GM23338 (cell line): Measurements from ENCODE around the gene CCNT2. TPM values are rescaled to one million over a fixed set of nuclear protein-coding genes. Genes with fewer than 3 reads are reported as not detected.

ENCODE experiments used
- ATAC-seq: fragments of 200-7000 bp; cut with Tn5 transposase; 3 replicates; pipeline ENCODE4 v1.9.1; 2020
- DNase-seq: peaks from one replicate; pipeline ENCODE4 v3.0.0-alpha.2; 2015; ENCODE audit warnings: low spot score
- H2AFZ ChIP-seq: fragments of 200-600 bp; sonication (generic); 2 replicates; pipeline ENCODE4 v1.8.0; 2016; ENCODE audit warnings: antibody characterized with exemption, mild to moderate bottlenecking, moderate library complexity
- H3F3A ChIP-seq: fragments of 200-600 bp; sonication (generic); replicated peaks from 2 replicates; pipeline ENCODE4 v1.8.0; 2017; ENCODE audit warnings: antibody characterized with exemption, mixed run types, low read depth
- H3K27ac ChIP-seq: fragments of 200-600 bp; sonication (generic); 2 replicates; pipeline ENCODE4 v1.6.1; 2016; ENCODE audit warnings: low read depth
- H3K27me3 ChIP-seq: fragments of 200-600 bp; sonication (generic); 2 replicates; pipeline ENCODE4 v1.8.0; 2016; ENCODE audit warnings: mild to moderate bottlenecking, mixed run types, moderate library complexity; ENCODE audit not compliant: insufficient read depth
- H3K36me3 ChIP-seq: fragments of 200-600 bp; sonication (generic); 2 replicates; pipeline ENCODE4 v1.8.0; 2016; ENCODE audit warnings: mild to moderate bottlenecking; ENCODE audit not compliant: insufficient read depth
- H3K4me1 ChIP-seq: fragments of 200-600 bp; sonication (generic); 2 replicates; pipeline ENCODE4 v1.8.0; 2016; ENCODE audit warnings: mild to moderate bottlenecking, moderate library complexity; ENCODE audit not compliant: insufficient read depth
- H3K4me2 ChIP-seq: fragments of 200-600 bp; sonication (generic); 2 replicates; pipeline ENCODE4 v1.7.1; 2017; ENCODE audit warnings: mixed run types
- H3K4me3 ChIP-seq: fragments of 200-600 bp; sonication (generic); 2 replicates; pipeline ENCODE4 v1.6.1; 2016; ENCODE audit warnings: mixed run types
- H3K79me2 ChIP-seq: fragments of 200-600 bp; sonication (generic); replicated peaks from 2 replicates; pipeline ENCODE4 v1.8.0; 2017; ENCODE audit warnings: mild to moderate bottlenecking; ENCODE audit not compliant: insufficient read depth
- H3K9me2 ChIP-seq: fragments of 200-600 bp; sonication (generic); 2 replicates; pipeline ENCODE4 v1.8.0; 2017; ENCODE audit not compliant: insufficient read depth
- H4K20me1 ChIP-seq: fragments of 200-600 bp; sonication (generic); replicated peaks from 2 replicates; pipeline ENCODE4 v1.8.0; 2017; ENCODE audit warnings: mild to moderate bottlenecking; ENCODE audit not compliant: insufficient read depth
- H3K27ac Mint-ChIP-seq: 2 replicates; pipeline ENCODE4 v1.8.0; 2020; ENCODE audit warnings: inconsistent platforms, mild to moderate bottlenecking, moderate library complexity, mixed read lengths
- H3K27me3 Mint-ChIP-seq: 3 replicates; pipeline ENCODE4 v1.8.0; 2022; ENCODE audit warnings: low read depth, mild to moderate bottlenecking, moderate library complexity, mixed read lengths, inconsistent platforms; ENCODE audit not compliant: insufficient read depth, poor library complexity
- H3K36me3 Mint-ChIP-seq: 3 replicates; pipeline ENCODE4 v1.8.0; 2021; ENCODE audit warnings: low read depth, mild to moderate bottlenecking, inconsistent platforms, moderate library complexity, mixed read lengths
- H3K4me1 Mint-ChIP-seq: 3 replicates; pipeline ENCODE4 v1.8.0; 2020; ENCODE audit warnings: mild to moderate bottlenecking, inconsistent platforms, mixed read lengths
- H3K4me3 Mint-ChIP-seq: 3 replicates; pipeline ENCODE4 v1.8.0; 2021; ENCODE audit warnings: moderate library complexity, mild to moderate bottlenecking, inconsistent platforms, mixed read lengths
- H3K9me3 Mint-ChIP-seq: 3 replicates; pipeline ENCODE4 v1.8.0; 2020; ENCODE audit warnings: moderate library complexity, mild to moderate bottlenecking, inconsistent platforms, mixed read lengths
- CREB1 ChIP-seq: fragments of 250-450 bp; sonication (Bioruptor Pico); IDR thresholded peaks from 2 replicates; pipeline ENCODE4 v1.5.0; 2020; ENCODE audit warnings: low read depth, mild to moderate bottlenecking, moderate library complexity
- EZH2 ChIP-seq: fragments of 200-600 bp; sonication (generic); IDR thresholded peaks from one replicate; pipeline ENCODE4 v1.8.0; 2017; ENCODE audit warnings: antibody characterized with exemption, mild to moderate bottlenecking, low read depth; ENCODE audit not compliant: unreplicated experiment
- EZH2phosphoT487 ChIP-seq: fragments of 200-600 bp; sonication (generic); IDR thresholded peaks from one replicate; pipeline ENCODE4 v1.8.1; 2018; ENCODE audit warnings: antibody characterized with exemption; ENCODE audit not compliant: unreplicated experiment
- JUNB ChIP-seq: IDR thresholded peaks from one replicate; pipeline ENCODE4 v1.6.1; 2016; ENCODE audit warnings: antibody characterized with exemption; ENCODE audit not compliant: unreplicated experiment
- NANOG ChIP-seq: IDR thresholded peaks from 2 replicates; pipeline ENCODE4 v1.6.1; 2016; ENCODE audit warnings: antibody characterized with exemption, borderline replicate concordance
- POLR2AphosphoS5 ChIP-seq: IDR thresholded peaks from 2 replicates; pipeline ENCODE4 v1.6.1; 2016; ENCODE audit warnings: antibody characterized with exemption, low read depth
- STAT1 ChIP-seq: IDR thresholded peaks from one replicate; pipeline ENCODE4 v1.6.1; 2016; ENCODE audit warnings: antibody characterized with exemption; ENCODE audit not compliant: unreplicated experiment
- ZNF114 ChIP-seq: fragments of 250-450 bp; sonication (Bioruptor Pico); IDR thresholded peaks from 2 replicates; pipeline ENCODE4 v1.5.0; 2020; ENCODE audit warnings: mild to moderate bottlenecking, moderate library complexity
- ZNF331 ChIP-seq: fragments of 250-450 bp; sonication (Bioruptor Pico); IDR thresholded peaks from 2 replicates; pipeline ENCODE4 v1.5.0; 2020; ENCODE audit warnings: low read depth, mild to moderate bottlenecking, moderate library complexity
- polyA plus RNA-seq: library from polyadenylated mRNA; unstranded; fragments of >200 nt; fragmentation: Nextera tagmentation; extraction: Ambion mirVana; gene quantifications from 2 replicates; pipeline ENCODE4 v1.2.1, GENCODE V29; 2016
- total RNA-seq: library from RNA; depleted of rRNA; stranded (reverse); fragments of >200 nt; shearing (Covaris generic); gene quantifications from 2 replicates; pipeline ENCODE4 v1.2.3, GENCODE V29; 2014
- TF ChIP-seq, protein P1 (sequence below): fragments of 250-450 bp; sonication (Bioruptor Pico); IDR thresholded peaks from 2 replicates; pipeline ENCODE4 v1.5.0; 2020; ENCODE audit warnings: mild to moderate bottlenecking, moderate library complexity
- TF ChIP-seq, protein P2 (sequence below): IDR thresholded peaks from one replicate; pipeline ENCODE4 v1.6.1; 2018; ENCODE audit warnings: antibody characterized with exemption; ENCODE audit not compliant: unreplicated experiment
- TF ChIP-seq, protein P3 (sequence below), 2 experiments: fragments of 200-600 bp in 1 of 2; sonication (generic) in 1 of 2; conservative IDR thresholded peaks; 2 replicates each; pipeline versions ENCODE4 v1.5.1 to v1.6.1; 2016 to 2017; ENCODE audit warnings: antibody characterized with exemption in 2 of 2, low read depth in 2 of 2, mild to moderate bottlenecking in 2 of 2, moderate library complexity in 1 of 2
- TF ChIP-seq, protein P4 (sequence below): IDR thresholded peaks from 2 replicates; pipeline ENCODE4 v1.6.1; 2016; ENCODE audit warnings: antibody characterized with exemption

CCNT2 gene
- total and polyA plus RNA-seq, 2 experiments from 2014 or later = 22.5 to 46.5 TPM

DNA sequence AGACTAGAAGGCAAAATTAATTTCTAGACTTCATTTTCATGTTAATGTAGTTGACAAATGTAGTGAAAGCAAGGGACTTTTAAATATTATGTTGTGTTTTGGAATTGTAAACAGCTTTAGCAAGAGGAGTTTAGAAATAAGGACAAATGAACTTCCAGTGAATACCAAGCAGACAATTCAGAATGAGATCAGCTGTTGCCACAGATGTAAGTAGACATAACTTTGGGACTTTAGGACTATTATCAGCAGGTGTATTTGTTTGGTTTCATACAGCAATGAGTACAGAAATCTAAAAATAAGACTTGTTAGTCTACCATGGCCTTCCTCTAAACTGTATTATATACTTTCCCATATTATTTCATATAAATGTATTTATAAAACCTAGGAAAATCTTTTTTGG lies 34.2 kb upstream of the CCNT2 start:
- Mint-ChIP-seq H3K27ac (no peak overlapping the region), H3K36me3 (no peaks in the 10 kb centered on the region), H3K27me3 (no peaks in the 10 kb centered on the region), H3K4me3 (no peak overlapping the region), H3K9me3 (no peaks in the 10 kb centered on the region), H3K4me1 (no peaks in the 10 kb centered on the region)
- Histone ChIP-seq H3K4me3 (no peak overlapping the region), H3K27ac (no peak overlapping the region), H3F3A (no peaks in the 10 kb centered on the region), H3K4me1 (no peaks in the 10 kb centered on the region), H3K27me3 (no peaks in the 10 kb centered on the region), H2AFZ (no peak overlapping the region), H3K79me2 (no peaks in the 10 kb centered on the region), H3K36me3 (no peaks in the 10 kb centered on the region), H3K9me2 (no peaks in the 10 kb centered on the region), H4K20me1 (no peaks in the 10 kb centered on the region), H3K4me2 (no peak overlapping the region)
- ATAC-seq (no peak), DNase-seq (no peak)
- TF ChIP-seq NANOG (no peak), JUNB (no peak), CREB1 (no peak), ZNF331 (CRISPR knock-in tag) (no peak), EZH2 (no peak), POLR2AphosphoS5 (no peak), EZH2phosphoT487 (no peak), ZNF114 (CRISPR knock-in tag) (no peak), STAT1 (no peak)
- TF ChIP-seq, protein P1, sequence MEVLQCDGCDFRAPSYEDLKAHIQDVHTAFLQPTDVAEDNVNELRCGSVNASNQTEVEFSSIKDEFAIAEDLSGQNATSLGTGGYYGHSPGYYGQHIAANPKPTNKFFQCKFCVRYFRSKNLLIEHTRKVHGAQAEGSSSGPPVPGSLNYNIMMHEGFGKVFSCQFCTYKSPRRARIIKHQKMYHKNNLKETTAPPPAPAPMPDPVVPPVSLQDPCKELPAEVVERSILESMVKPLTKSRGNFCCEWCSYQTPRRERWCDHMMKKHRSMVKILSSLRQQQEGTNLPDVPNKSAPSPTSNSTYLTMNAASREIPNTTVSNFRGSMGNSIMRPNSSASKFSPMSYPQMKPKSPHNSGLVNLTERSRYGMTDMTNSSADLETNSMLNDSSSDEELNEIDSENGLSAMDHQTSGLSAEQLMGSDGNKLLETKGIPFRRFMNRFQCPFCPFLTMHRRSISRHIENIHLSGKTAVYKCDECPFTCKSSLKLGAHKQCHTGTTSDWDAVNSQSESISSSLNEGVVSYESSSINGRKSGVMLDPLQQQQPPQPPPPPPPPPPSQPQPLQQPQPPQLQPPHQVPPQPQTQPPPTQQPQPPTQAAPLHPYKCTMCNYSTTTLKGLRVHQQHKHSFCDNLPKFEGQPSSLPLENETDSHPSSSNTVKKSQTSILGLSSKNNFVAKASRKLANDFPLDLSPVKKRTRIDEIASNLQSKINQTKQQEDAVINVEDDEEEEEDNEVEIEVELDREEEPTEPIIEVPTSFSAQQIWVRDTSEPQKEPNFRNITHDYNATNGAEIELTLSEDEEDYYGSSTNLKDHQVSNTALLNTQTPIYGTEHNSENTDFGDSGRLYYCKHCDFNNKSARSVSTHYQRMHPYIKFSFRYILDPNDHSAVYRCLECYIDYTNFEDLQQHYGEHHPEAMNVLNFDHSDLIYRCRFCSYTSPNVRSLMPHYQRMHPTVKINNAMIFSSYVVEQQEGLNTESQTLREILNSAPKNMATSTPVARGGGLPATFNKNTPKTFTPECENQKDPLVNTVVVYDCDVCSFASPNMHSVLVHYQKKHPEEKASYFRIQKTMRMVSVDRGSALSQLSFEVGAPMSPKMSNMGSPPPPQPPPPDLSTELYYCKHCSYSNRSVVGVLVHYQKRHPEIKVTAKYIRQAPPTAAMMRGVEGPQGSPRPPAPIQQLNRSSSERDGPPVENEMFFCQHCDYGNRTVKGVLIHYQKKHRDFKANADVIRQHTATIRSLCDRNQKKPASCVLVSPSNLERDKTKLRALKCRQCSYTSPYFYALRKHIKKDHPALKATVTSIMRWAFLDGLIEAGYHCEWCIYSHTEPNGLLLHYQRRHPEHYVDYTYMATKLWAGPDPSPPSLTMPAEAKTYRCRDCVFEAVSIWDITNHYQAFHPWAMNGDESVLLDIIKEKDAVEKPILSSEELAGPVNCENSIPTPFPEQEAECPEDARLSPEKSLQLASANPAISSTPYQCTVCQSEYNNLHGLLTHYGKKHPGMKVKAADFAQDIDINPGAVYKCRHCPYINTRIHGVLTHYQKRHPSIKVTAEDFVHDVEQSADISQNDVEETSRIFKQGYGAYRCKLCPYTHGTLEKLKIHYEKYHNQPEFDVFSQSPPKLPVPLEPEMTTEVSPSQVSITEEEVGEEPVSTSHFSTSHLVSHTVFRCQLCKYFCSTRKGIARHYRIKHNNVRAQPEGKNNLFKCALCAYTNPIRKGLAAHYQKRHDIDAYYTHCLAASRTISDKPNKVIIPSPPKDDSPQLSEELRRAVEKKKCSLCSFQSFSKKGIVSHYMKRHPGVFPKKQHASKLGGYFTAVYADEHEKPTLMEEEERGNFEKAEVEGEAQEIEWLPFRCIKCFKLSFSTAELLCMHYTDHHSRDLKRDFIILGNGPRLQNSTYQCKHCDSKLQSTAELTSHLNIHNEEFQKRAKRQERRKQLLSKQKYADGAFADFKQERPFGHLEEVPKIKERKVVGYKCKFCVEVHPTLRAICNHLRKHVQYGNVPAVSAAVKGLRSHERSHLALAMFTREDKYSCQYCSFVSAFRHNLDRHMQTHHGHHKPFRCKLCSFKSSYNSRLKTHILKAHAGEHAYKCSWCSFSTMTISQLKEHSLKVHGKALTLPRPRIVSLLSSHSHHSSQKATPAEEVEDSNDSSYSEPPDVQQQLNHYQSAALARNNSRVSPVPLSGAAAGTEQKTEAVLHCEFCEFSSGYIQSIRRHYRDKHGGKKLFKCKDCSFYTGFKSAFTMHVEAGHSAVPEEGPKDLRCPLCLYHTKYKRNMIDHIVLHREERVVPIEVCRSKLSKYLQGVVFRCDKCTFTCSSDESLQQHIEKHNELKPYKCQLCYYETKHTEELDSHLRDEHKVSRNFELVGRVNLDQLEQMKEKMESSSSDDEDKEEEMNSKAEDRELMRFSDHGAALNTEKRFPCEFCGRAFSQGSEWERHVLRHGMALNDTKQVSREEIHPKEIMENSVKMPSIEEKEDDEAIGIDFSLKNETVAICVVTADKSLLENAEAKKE (CRISPR knock-in tag) = no peak
- TF ChIP-seq, protein P2, sequence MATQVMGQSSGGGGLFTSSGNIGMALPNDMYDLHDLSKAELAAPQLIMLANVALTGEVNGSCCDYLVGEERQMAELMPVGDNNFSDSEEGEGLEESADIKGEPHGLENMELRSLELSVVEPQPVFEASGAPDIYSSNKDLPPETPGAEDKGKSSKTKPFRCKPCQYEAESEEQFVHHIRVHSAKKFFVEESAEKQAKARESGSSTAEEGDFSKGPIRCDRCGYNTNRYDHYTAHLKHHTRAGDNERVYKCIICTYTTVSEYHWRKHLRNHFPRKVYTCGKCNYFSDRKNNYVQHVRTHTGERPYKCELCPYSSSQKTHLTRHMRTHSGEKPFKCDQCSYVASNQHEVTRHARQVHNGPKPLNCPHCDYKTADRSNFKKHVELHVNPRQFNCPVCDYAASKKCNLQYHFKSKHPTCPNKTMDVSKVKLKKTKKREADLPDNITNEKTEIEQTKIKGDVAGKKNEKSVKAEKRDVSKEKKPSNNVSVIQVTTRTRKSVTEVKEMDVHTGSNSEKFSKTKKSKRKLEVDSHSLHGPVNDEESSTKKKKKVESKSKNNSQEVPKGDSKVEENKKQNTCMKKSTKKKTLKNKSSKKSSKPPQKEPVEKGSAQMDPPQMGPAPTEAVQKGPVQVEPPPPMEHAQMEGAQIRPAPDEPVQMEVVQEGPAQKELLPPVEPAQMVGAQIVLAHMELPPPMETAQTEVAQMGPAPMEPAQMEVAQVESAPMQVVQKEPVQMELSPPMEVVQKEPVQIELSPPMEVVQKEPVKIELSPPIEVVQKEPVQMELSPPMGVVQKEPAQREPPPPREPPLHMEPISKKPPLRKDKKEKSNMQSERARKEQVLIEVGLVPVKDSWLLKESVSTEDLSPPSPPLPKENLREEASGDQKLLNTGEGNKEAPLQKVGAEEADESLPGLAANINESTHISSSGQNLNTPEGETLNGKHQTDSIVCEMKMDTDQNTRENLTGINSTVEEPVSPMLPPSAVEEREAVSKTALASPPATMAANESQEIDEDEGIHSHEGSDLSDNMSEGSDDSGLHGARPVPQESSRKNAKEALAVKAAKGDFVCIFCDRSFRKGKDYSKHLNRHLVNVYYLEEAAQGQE = no peak
- TF ChIP-seq, protein P3, sequence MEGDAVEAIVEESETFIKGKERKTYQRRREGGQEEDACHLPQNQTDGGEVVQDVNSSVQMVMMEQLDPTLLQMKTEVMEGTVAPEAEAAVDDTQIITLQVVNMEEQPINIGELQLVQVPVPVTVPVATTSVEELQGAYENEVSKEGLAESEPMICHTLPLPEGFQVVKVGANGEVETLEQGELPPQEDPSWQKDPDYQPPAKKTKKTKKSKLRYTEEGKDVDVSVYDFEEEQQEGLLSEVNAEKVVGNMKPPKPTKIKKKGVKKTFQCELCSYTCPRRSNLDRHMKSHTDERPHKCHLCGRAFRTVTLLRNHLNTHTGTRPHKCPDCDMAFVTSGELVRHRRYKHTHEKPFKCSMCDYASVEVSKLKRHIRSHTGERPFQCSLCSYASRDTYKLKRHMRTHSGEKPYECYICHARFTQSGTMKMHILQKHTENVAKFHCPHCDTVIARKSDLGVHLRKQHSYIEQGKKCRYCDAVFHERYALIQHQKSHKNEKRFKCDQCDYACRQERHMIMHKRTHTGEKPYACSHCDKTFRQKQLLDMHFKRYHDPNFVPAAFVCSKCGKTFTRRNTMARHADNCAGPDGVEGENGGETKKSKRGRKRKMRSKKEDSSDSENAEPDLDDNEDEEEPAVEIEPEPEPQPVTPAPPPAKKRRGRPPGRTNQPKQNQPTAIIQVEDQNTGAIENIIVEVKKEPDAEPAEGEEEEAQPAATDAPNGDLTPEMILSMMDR (conservative IDR thresholded peaks at IDR 0.05; ENCODE audit: low read depth in 2 of 2) = no peak
- TF ChIP-seq, protein P4, sequence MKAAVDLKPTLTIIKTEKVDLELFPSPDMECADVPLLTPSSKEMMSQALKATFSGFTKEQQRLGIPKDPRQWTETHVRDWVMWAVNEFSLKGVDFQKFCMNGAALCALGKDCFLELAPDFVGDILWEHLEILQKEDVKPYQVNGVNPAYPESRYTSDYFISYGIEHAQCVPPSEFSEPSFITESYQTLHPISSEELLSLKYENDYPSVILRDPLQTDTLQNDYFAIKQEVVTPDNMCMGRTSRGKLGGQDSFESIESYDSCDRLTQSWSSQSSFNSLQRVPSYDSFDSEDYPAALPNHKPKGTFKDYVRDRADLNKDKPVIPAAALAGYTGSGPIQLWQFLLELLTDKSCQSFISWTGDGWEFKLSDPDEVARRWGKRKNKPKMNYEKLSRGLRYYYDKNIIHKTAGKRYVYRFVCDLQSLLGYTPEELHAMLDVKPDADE = no peak
